Lower leg skin (tissue), 4 donors: Measurements from ENCODE around the gene CTH. TPM values are rescaled to one million over a fixed set of nuclear protein-coding genes. Genes with fewer than 3 reads are reported as not detected.
"Not testable (repeated sequence)": the region's sequence is repeated elsewhere in the genome, so short reads cannot be mapped to it uniquely, and the experiment has no call there.

Source experiments
- DNase-seq, 2 donors: peaks; one replicate each; pipeline ENCODE4 v3.0.0-alpha.2; 2019; ENCODE audit warnings: low spot score in 2 of 2
- H3K4me3 ChIP-seq: fragments of 200-600 bp; sonication (generic); 2 replicates; pipeline ENCODE4 v1.5.1; 2017; ENCODE audit warnings: mild to moderate bottlenecking, low read depth; ENCODE audit not compliant: poor library complexity, severe bottlenecking
- CTCF ChIP-seq, 3 donors: fragments of 450-650 bp; IDR thresholded peaks; one replicate each; pipeline ENCODE4 v1.5.1; 2016; ENCODE audit warnings: antibody characterized with exemption in 3 of 3, mild to moderate bottlenecking in 3 of 3, moderate library complexity in 2 of 3
- POLR2A ChIP-seq, 2 donors: fragments of 450-650 bp; IDR thresholded peaks; one replicate each; pipeline ENCODE4 v1.6.1; 2016 to 2017; ENCODE audit warnings: antibody characterized with exemption in 2 of 2, mild to moderate bottlenecking in 1 of 2, moderate library complexity in 1 of 2
- WGBS, 2 donors: methylation state at CpG; one replicate each; pipeline ENCODE4 v1.1.5; 2018; 5-methylcytosine and 5-hydroxymethylcytosine counted together
- intact Hi-C: fragments of 100-400 bp; cut with DNase I; formaldehyde crosslinking; loops from one replicate; pipeline ENCODE4 v1.15.0; 2023; ENCODE audit warnings: low total_unique reads
- total RNA-seq, 4 donors: library from RNA; depleted of rRNA; stranded (reverse); fragments of >200 nt; gene quantifications; one replicate each; pipeline ENCODE4 v1.1.0, GENCODE V29; 2016

CTH gene
- 1 to 10 TPM in 3 of 4 donors, under 1 TPM in 1; 0.88 to 2.8 (median 2.2) TPM for total RNA-seq

DNA sequence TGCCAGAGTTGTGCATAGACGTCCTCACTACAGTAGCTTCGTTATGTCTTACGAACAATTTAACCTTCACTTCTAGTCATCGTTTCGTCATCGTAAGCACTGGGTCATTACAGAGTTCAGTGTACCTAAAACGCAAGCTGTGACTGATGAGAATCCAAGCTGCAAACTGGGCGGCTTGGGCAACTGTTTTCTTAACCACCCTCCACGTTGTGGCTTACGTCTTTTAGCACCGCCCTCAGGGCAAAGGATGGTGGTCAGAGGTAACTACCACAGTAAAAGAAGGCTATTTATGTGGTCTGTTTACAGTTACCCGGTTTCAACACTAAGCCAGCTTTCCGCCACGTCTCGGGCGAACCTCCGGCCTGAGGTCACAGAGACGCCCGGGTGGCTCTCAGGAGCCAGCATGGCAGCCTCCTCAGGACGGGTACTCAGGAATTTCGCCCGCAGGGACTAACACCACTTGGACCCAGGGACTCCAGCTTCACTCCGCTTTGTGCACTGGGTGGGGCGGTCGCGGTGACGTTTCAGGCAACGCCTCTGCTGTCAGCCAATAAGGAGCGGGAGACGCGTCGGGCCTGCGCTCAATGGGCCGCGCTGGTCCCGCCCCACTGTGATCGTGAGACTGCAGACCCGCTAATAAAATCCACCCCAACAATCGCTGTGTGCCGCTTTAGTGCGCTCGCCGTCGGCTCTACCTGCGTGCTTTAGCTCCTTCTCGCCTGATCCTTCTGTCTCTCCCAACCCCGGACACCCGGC, at the start of gene CTH:
CTH (plus strand) TSS at position 665 of the 756 bp plus-strand sequence. CDS start 148 bp downstream, outside the sequence.
- WGBS, 2 donors, result 0 to 1% methylated on average over 43 to 48 of the region's 48 CpGs
- intact Hi-C loops, result no loop called here
- peak within 1 kb of the TSS; percentile 86 for H3K4me3 ChIP-seq

GRCh38 chr1:70361727-70362398, 49.2 kb upstream of the CTH start:
- TF ChIP-seq CTCF (IDR thresholded peaks at IDR 0.05) (no peak), POLR2A (IDR thresholded peaks at IDR 0.05) (no peak)
- intact Hi-C loops, result no loop called here
- no peak overlapping the region for H3K4me3 ChIP-seq
- no peak for DNase-seq
- WGBS, 2 donors, result 52 to 53% methylated on average over 3 of the region's 3 CpGs

More for the DNA sequence above, at the start of gene CTH:
- peak; percentile 96 to 99 for DNase-seq
- no peak for TF ChIP-seq CTCF (IDR thresholded peaks at IDR 0.05)
- peak in 1 of 2 donors; percentile 31 for TF ChIP-seq POLR2A (IDR thresholded peaks at IDR 0.05)

DNA sequence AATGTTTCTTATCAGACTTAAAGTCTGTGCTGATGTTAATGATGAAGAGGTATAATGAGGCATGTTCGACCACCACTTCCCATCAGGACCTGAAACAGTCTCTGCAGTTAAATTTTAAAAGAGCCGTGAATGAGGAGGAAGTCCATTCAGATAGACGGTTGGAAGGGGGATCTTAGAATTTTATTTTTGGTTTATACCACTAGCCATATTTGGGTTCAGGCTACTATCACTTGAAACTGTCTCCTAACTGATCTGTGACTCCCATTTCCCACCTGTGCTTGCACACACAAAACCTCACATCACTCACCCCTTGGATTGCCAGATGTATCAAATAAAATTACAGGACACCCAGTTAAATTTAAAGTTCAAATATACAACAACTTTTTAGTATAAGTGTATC, 46.6 kb upstream of the CTH start:
- WGBS, 2 donors, result 78 to 90% methylated on average over 3 of the region's 3 CpGs
- H3K4me3 ChIP-seq, result no peak overlapping the region
- intact Hi-C loops, result no loop called here
- TF ChIP-seq POLR2A (IDR thresholded peaks at IDR 0.05) (no peak), CTCF (IDR thresholded peaks at IDR 0.05) (no peak)
- DNase-seq, result no peak

DNA sequence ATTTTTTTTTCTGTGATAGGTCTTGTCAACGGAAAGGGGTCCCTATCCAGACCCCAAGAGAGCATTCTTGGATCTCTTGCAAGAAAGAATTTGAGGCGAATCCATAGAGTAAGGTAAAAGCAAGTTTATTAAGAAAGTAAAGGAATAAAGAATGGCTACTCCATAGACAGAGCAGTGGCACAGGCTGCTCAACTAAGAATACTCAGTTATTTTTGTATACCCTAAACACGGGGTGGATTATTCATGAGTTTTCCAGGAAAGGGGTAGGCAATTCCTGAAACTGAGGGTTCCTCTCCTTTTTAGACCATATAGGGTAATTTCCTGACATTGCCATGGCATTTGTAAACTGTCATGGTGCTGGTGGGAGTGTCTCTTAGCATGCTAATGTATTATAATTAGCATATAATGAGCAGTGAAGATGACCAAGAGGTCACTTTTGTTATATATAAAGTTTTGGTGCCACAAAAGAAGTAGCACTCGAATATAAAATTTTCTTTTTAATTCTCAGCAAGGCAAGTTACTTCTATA, 44.6 kb upstream of the CTH start:
- DNase-seq, H3K4me3 ChIP-seq, intact Hi-C loops: not testable (repeated sequence)
- 90 to 91% methylated on average over 4 of the region's 4 CpGs for WGBS, 2 donors

- DNase-seq, intact Hi-C loops, H3K4me3 ChIP-seq: not testable (repeated sequence)
- 52 to 78% methylated on average over 3 of the region's 3 CpGs for WGBS, 2 donors
These were observed 44.1 kb upstream of the CTH start for GRCh38 chr1:70366997-70367396.

DNA sequence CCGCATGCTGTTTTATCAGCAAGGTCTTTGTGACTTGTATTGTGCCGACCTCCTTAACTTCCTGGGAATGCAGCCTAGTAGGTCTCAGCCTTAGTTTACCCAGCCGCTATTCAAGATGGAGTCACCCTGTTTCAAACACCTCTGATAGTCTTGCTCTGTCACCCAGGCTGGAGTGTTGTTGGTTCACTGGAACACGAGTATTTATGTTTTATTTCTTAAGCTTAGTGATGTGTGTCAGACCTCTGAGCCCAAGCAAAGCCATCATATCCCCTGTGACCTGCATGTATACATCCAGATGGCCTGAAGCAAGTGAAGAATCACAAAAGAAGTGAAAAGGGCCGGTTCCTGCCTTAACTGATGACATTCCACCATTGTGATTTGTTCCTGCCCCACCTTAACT, 43.7 kb upstream of the CTH start:
- intact Hi-C loops, DNase-seq, H3K4me3 ChIP-seq: not testable (repeated sequence)
- WGBS, 2 donors, result 79 to 91% methylated on average over 5 of the region's 5 CpGs

DNA sequence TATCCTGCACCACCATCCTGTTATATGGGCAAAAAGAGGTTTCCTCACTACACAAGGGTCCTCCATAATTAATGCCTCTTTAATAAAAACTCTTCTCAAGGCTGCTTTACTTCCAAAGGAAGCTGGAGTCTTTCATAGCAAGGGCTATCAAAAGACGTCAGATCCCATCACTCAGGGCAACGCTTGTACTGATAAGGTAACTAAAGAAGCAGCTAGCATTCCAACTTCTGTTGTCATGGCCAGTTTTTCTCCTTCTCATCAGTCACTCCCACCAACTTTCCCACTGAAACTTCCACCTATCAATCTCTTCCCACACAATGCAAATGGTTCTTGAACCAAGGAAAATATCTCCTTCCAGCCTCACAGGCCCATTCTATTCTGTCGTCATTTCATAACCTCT, 39.5 kb upstream of the CTH start:
- intact Hi-C loops, H3K4me3 ChIP-seq, DNase-seq: not testable (repeated sequence)
- 91 to 93% methylated on average over 3 of the region's 3 CpGs for WGBS, 2 donors
